K562 (cell line): Measurements from ENCODE around the gene KATNAL2. TPM values are rescaled to one million over a fixed set of nuclear protein-coding genes. Genes with fewer than 3 reads are reported as not detected.

Experiments
- ARID1B ChIP-seq: fragments of 450-650 bp; IDR thresholded peaks from 2 replicates; pipeline ENCODE4 v1.6.1; 2016; ENCODE audit warnings: antibody characterized with exemption, mild to moderate bottlenecking, inconsistent platforms
- CC2D1A ChIP-seq: fragments of 450-650 bp; IDR thresholded peaks from 2 replicates; pipeline ENCODE4 v1.6.1; 2017; ENCODE audit warnings: mild to moderate bottlenecking
- DLX4 ChIP-seq: fragments of 250-450 bp; sonication (Bioruptor Pico); IDR thresholded peaks from 2 replicates; pipeline ENCODE4 v1.6.1; 2021; ENCODE audit warnings: mild to moderate bottlenecking
- ELF2 ChIP-seq: fragments of 250-450 bp; sonication (Bioruptor Pico); IDR thresholded peaks from 2 replicates; pipeline ENCODE4 v1.5.0; 2021; ENCODE audit warnings: mild to moderate bottlenecking
- ELF4 ChIP-seq: fragments of 450-650 bp; formaldehyde crosslinking; IDR thresholded peaks from 2 replicates; pipeline ENCODE4 v1.4.0; 2022; ENCODE audit warnings: missing genetic modification characterization
- HMBOX1 ChIP-seq: sonication (generic); IDR thresholded peaks from 2 replicates; pipeline ENCODE4 v1.6.1; 2016
- NCOR1 ChIP-seq: fragments of 450-650 bp; IDR thresholded peaks from 2 replicates; pipeline ENCODE4 v1.6.1; 2016; ENCODE audit warnings: mild to moderate bottlenecking, moderate library complexity
- NFIC ChIP-seq: fragments of 450-650 bp; IDR thresholded peaks from 2 replicates; pipeline ENCODE4 v1.6.1; 2017; ENCODE audit warnings: mild to moderate bottlenecking, inconsistent platforms
- POLR2A ChIP-seq: fragments of 450-650 bp; conservative IDR thresholded peaks from 2 replicates; pipeline ENCODE4 v1.6.1; 2016
- POLR3G ChIP-seq: IDR thresholded peaks from 2 replicates; pipeline ENCODE4 v1.6.1; 2011; ENCODE audit not compliant: insufficient read length, insufficient replicate concordance; ENCODE audit errors: extremely low read depth
- PRPF4 ChIP-seq: fragments of 200-400 bp; formaldehyde crosslinking; IDR thresholded peaks from one replicate; pipeline ENCODE4 v1.6.1; 2017; ENCODE audit warnings: low read length, low read depth, mild to moderate bottlenecking; ENCODE audit not compliant: insufficient read depth, poor library complexity, severe bottlenecking
- SAFB2 ChIP-seq: fragments of 200-400 bp; formaldehyde crosslinking; IDR thresholded peaks from 2 replicates; pipeline ENCODE4 v1.6.1; 2018; ENCODE audit warnings: borderline replicate concordance, low read length, low read depth, moderate library complexity; ENCODE audit not compliant: severe bottlenecking
- SMARCE1 ChIP-seq: fragments of 450-650 bp; IDR thresholded peaks from 2 replicates; pipeline ENCODE4 v1.7.1; 2016; ENCODE audit warnings: mild to moderate bottlenecking
- SMC3 ChIP-seq: conservative IDR thresholded peaks from 2 replicates; pipeline ENCODE4 v1.6.1; 2011; ENCODE audit warnings: low read depth, low read length, improper control_type of control experiment; ENCODE audit not compliant: insufficient read depth
- TBL1XR1 ChIP-seq, 2 experiments: IDR thresholded peaks; 2 replicates each; pipeline ENCODE4 v1.6.1; 2012; ENCODE audit warnings: improper control_type of control experiment in 2 of 2, low read length in 2 of 2, mild to moderate bottlenecking in 1 of 2
- USF2 ChIP-seq: sonication (generic); formaldehyde crosslinking; IDR thresholded peaks from 2 replicates; pipeline ENCODE4 v1.5.0; 2020; ENCODE audit warnings: missing genetic modification reagents
- ZBTB8A ChIP-seq: fragments of 450-650 bp; IDR thresholded peaks from 2 replicates; pipeline ENCODE4 v1.6.1; 2018; ENCODE audit warnings: mild to moderate bottlenecking, moderate library complexity; ENCODE audit not compliant: partially characterized antibody
- ZNF174 ChIP-seq: fragments of 250-450 bp; sonication (Bioruptor Pico); IDR thresholded peaks from 2 replicates; pipeline ENCODE4 v1.4.0; 2020; ENCODE audit warnings: mild to moderate bottlenecking
- ZNF197 ChIP-seq: fragments of 200-800 bp; sonication (Bioruptor generic); IDR thresholded peaks from 2 replicates; pipeline ENCODE4 v1.6.1; 2016; ENCODE audit warnings: low read depth, missing genetic modification characterization, missing compliant biosample characterization
- polyA plus RNA-seq, 8 experiments: library from polyadenylated mRNA; depleted of rRNA in 4 of 8; stranded (reverse) in 5 of 8; unstranded in 3 of 8; fragments of >200 nt; fragmentation: Nextera tagmentation in 2 of 8; fragmentation: Illumina TruSeq in 1 of 8; extraction: Ambion mirVana in 2 of 8; extraction: Trizol in 1 of 8; gene quantifications; 2 replicates each; pipeline versions ENCODE4 v1.2.1 to v1.2.3, GENCODE V29; 2011 to 2014; ENCODE audit warnings: inconsistent platforms in 1 of 8, missing spikeins in 1 of 8
- total RNA-seq, 7 experiments: library from RNA; depleted of rRNA in 6 of 7; stranded (reverse); fragments of >200 nt in 6 of 7; fragmentation: Illumina TruSeq in 2 of 7; extraction: Trizol in 2 of 7; gene quantifications; 2 replicates each; pipeline versions ENCODE4 v1.2.1 to v1.2.3, GENCODE V29; 2011 to 2021; ENCODE audit warnings: low replicate concordance in 1 of 7
- TF ChIP-seq, protein P1 (sequence below): IDR thresholded peaks from 2 replicates; pipeline ENCODE4 v1.6.1; 2011; ENCODE audit warnings: borderline replicate concordance, low read depth, mild to moderate bottlenecking, moderate library complexity, low read length; ENCODE audit not compliant: insufficient read depth, poor library complexity, severe bottlenecking
- TF ChIP-seq, protein P2 (sequence below): fragments of 450-650 bp; IDR thresholded peaks from 2 replicates; pipeline ENCODE4 v1.6.1; 2018; ENCODE audit not compliant: partially characterized antibody

KATNAL2 gene
- total and polyA plus RNA-seq, 9 of the 15 experiments (the other 6 are each of a cell fraction or from before 2014, with no cell fraction given) = 0.08 to 1.2 (median 0.48) TPM

DNA sequence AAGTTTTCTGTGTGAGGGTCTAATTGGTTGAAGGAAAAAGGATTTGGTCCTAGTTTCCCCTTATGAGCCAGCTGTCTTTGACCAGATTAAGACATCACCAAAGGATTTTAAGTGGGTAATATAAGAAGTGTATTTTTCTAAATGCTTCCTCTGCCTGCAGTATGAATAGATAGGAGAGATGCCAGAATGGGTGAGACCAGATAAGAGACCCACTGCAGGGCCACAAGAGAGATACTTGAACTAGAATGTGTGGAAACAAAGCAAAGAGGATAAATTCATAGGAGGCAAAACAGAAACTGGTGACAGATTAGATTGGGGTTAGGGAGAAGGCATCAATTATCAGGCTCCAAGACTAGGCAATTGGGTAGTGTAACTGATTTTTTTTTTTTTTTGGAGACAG lies 234.0 kb downstream of the KATNAL2 start (continued):
- peak; percentile 58 for TF ChIP-seq HMBOX1
- no peak for TF ChIP-seq ZNF197
- TF ChIP-seq ZBTB8A = no peak
- TF ChIP-seq PRPF4 = no peak
- no peak for TF ChIP-seq ELF2 (CRISPR knock-in tag)
- TF ChIP-seq NFIC = peak; percentile 85
- TF ChIP-seq TBL1XR1 (IDR thresholded peaks at IDR 0.05; ENCODE audit: low read length in 2 of 2) = peak in 1 of 2 experiments; percentile 15; a peak in 1 of 4 replicates
- no peak for TF ChIP-seq ZNF174 (CRISPR knock-in tag)
- peak; percentile 79 for TF ChIP-seq NCOR1
- no peak for TF ChIP-seq DLX4 (CRISPR knock-in tag)
- TF ChIP-seq USF2 (CRISPR knock-in tag) = no peak
- peak; percentile 30; the same call in 1 of the 2 replicates for TF ChIP-seq SMARCE1
- TF ChIP-seq POLR3G = no peak
- TF ChIP-seq SAFB2 = no peak
- TF ChIP-seq POLR2A = no peak
- peak; percentile 81 for TF ChIP-seq ARID1B
- TF ChIP-seq, protein P1, sequence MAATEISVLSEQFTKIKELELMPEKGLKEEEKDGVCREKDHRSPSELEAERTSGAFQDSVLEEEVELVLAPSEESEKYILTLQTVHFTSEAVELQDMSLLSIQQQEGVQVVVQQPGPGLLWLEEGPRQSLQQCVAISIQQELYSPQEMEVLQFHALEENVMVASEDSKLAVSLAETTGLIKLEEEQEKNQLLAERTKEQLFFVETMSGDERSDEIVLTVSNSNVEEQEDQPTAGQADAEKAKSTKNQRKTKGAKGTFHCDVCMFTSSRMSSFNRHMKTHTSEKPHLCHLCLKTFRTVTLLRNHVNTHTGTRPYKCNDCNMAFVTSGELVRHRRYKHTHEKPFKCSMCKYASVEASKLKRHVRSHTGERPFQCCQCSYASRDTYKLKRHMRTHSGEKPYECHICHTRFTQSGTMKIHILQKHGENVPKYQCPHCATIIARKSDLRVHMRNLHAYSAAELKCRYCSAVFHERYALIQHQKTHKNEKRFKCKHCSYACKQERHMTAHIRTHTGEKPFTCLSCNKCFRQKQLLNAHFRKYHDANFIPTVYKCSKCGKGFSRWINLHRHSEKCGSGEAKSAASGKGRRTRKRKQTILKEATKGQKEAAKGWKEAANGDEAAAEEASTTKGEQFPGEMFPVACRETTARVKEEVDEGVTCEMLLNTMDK = no peak
- no peak for TF ChIP-seq ELF4 (CRISPR knock-in tag)
- peak; percentile 24; the same call in 1 of the 2 replicates for TF ChIP-seq CC2D1A
- TF ChIP-seq SMC3 = no peak
- TF ChIP-seq, protein P2, sequence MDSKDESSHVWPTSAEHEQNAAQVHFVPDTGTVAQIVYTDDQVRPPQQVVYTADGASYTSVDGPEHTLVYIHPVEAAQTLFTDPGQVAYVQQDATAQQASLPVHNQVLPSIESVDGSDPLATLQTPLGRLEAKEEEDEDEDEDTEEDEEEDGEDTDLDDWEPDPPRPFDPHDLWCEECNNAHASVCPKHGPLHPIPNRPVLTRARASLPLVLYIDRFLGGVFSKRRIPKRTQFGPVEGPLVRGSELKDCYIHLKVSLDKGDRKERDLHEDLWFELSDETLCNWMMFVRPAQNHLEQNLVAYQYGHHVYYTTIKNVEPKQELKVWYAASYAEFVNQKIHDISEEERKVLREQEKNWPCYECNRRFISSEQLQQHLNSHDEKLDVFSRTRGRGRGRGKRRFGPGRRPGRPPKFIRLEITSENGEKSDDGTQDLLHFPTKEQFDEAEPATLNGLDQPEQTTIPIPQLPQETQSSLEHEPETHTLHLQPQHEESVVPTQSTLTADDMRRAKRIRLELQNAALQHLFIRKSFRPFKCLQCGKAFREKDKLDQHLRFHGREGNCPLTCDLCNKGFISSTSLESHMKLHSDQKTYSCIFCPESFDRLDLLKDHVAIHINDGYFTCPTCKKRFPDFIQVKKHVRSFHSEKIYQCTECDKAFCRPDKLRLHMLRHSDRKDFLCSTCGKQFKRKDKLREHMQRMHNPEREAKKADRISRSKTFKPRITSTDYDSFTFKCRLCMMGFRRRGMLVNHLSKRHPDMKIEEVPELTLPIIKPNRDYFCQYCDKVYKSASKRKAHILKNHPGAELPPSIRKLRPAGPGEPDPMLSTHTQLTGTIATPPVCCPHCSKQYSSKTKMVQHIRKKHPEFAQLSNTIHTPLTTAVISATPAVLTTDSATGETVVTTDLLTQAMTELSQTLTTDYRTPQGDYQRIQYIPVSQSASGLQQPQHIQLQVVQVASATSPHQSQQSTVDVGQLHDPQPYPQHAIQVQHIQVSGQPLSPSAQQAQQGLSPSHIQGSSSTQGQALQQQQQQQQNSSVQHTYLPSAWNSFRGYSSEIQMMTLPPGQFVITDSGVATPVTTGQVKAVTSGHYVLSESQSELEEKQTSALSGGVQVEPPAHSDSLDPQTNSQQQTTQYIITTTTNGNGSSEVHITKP = no peak
